B cell (primary cell): ENCODE data around the gene TSC1.

Source experiments
- EZH2 ChIP-seq: IDR thresholded peaks from 2 replicates; pipeline ENCODE4 v1.6.1; 2012; ENCODE audit warnings: borderline replicate concordance, low read depth, mild to moderate bottlenecking, moderate library complexity, low read length; ENCODE audit not compliant: insufficient read depth, poor library complexity, severe bottlenecking
- TF ChIP-seq, protein P1 (sequence below): fragments of 200-600 bp; IDR thresholded peaks from one replicate; pipeline ENCODE4 v1.8.0; 2022; ENCODE audit warnings: antibody characterized with exemption, mild to moderate bottlenecking

DNA sequence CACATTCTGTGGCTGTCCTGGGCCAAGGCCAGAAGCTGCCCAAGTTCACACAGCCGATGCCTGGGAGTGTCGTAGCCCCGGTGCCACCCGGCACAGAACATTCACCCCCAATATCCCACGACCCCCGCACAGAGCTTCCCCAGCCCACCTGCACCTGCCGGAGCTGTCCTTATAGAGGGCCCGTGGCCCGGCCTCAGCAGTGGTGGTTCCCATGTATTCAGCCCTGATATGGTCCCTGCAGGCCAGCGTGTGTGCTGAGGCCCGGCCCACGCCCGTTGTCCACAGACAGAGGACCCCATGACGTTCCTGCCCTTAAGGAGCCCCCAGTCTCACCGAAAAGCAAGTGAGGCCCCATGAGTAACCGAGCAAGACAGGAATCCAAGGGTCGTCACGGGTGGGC, 28.8 kb upstream of the TSC1 start:
- TF ChIP-seq, protein P1, sequence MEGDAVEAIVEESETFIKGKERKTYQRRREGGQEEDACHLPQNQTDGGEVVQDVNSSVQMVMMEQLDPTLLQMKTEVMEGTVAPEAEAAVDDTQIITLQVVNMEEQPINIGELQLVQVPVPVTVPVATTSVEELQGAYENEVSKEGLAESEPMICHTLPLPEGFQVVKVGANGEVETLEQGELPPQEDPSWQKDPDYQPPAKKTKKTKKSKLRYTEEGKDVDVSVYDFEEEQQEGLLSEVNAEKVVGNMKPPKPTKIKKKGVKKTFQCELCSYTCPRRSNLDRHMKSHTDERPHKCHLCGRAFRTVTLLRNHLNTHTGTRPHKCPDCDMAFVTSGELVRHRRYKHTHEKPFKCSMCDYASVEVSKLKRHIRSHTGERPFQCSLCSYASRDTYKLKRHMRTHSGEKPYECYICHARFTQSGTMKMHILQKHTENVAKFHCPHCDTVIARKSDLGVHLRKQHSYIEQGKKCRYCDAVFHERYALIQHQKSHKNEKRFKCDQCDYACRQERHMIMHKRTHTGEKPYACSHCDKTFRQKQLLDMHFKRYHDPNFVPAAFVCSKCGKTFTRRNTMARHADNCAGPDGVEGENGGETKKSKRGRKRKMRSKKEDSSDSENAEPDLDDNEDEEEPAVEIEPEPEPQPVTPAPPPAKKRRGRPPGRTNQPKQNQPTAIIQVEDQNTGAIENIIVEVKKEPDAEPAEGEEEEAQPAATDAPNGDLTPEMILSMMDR, result no peak
- no peak for TF ChIP-seq EZH2
